HFFc6 (cell line): Measurements from ENCODE around the gene CEP120. TPM values are rescaled to one million over a fixed set of nuclear protein-coding genes. Genes with fewer than 3 reads are reported as not detected.

Experiments
- DNase-seq: peaks from one replicate; pipeline ENCODE4 v3.0.0-alpha.2; 2018
- H3K27ac Mint-ChIP-seq: 2 replicates; pipeline ENCODE4 v1.8.0; 2020; ENCODE audit warnings: mild to moderate bottlenecking, mixed read lengths
- H3K27me3 Mint-ChIP-seq: 2 replicates; pipeline ENCODE4 v1.8.0; 2021; ENCODE audit warnings: mild to moderate bottlenecking, moderate library complexity, mixed read lengths; ENCODE audit not compliant: insufficient read depth
- H3K36me3 Mint-ChIP-seq: 2 replicates; pipeline ENCODE4 v1.8.0; 2021; ENCODE audit warnings: low read depth, mixed read lengths
- H3K4me1 Mint-ChIP-seq: 2 replicates; pipeline ENCODE4 v1.8.0; 2020; ENCODE audit warnings: low read depth, mixed read lengths
- H3K4me3 Mint-ChIP-seq: 2 replicates; pipeline ENCODE4 v1.8.0; 2020; ENCODE audit warnings: mild to moderate bottlenecking, moderate library complexity, mixed read lengths
- H3K9me3 Mint-ChIP-seq: 2 replicates; pipeline ENCODE4 v1.8.0; 2020; ENCODE audit warnings: mild to moderate bottlenecking, mixed read lengths
- total RNA-seq, 6 experiments: library from RNA; stranded (reverse); fragmentation: NEBNext Ultra II Directional; extraction: Animal tissue kit (Norgen Biotek cat#: 25700); gene quantifications; 2 replicates in 1 of 6; 3 replicates in 5 of 6; pipeline ENCODE4 v1.2.3, GENCODE V29; 2021
- TF ChIP-seq, protein P1 (sequence below): fragments of 200-600 bp; sonication (generic); IDR thresholded peaks from 2 replicates; pipeline ENCODE4 v1.5.0; 2021; ENCODE audit warnings: antibody characterized with exemption, mild to moderate bottlenecking

The CEP120 gene
- total RNA-seq, 6 experiments from 2014 or later = 10.0 to 14.7 (median 12.7) TPM

DNA sequence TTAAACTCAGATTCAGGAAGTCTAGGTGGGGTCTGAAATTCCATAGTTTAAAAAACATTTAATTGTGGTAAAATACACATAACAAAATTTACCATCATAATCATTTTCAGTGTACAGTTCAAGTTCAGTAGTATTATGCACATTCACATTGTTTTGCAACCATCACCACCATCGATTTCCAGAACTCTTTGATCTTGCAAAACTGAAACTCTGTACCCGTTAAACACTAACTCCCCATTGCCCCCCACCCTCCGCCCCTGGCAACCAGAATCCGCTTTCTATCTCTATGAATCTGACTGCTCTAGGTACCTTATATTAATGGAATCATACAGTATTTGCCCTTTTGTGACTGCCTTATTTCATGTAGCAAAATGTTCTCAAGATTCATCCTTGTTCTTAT lies 117.5 kb downstream of the CEP120 start:
- Mint-ChIP-seq H3K9me3 (no peaks in the 10 kb centered on the region), H3K4me3 (no peak overlapping the region), H3K36me3 (no peaks in the 10 kb centered on the region), H3K27me3 (peaks cover 6% of the 10 kb centered on the region), H3K4me1 (no peaks in the 10 kb centered on the region), H3K27ac (no peak overlapping the region)
- TF ChIP-seq, protein P1, sequence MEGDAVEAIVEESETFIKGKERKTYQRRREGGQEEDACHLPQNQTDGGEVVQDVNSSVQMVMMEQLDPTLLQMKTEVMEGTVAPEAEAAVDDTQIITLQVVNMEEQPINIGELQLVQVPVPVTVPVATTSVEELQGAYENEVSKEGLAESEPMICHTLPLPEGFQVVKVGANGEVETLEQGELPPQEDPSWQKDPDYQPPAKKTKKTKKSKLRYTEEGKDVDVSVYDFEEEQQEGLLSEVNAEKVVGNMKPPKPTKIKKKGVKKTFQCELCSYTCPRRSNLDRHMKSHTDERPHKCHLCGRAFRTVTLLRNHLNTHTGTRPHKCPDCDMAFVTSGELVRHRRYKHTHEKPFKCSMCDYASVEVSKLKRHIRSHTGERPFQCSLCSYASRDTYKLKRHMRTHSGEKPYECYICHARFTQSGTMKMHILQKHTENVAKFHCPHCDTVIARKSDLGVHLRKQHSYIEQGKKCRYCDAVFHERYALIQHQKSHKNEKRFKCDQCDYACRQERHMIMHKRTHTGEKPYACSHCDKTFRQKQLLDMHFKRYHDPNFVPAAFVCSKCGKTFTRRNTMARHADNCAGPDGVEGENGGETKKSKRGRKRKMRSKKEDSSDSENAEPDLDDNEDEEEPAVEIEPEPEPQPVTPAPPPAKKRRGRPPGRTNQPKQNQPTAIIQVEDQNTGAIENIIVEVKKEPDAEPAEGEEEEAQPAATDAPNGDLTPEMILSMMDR = no peak
- no peak for DNase-seq

DNA sequence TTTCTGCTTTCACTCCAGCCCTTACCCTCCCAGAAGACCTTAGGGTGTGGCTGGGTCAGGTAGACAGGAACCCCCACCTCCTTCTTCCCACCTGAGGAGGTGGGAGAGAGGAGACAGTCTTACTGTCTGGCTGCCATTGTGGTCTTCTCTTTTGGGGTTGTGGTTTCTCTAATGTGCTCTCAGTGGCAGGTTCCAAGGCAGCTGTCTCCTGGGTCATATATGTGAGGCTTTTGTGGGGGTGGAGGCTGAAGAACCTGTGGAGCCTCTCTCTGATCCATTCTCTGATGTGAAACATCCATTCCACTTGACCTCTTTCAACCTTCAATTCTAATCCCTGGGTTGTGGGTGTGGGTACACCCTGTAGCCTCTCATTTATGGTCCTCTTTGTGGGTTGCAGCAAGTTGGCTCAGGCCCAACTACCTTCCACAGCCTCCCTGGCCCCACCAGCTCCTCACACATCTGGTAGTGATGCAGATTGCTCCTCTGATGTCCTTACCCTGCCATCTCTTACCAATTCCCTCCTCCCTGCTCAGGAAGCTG lies 118.4 kb downstream of the CEP120 start:
- Mint-ChIP-seq H3K9me3 (no peaks in the 10 kb centered on the region), H3K36me3 (no peaks in the 10 kb centered on the region), H3K27ac (no peak overlapping the region), H3K4me3 (no peak overlapping the region), H3K27me3 (peaks cover 7% of the 10 kb centered on the region), H3K4me1 (no peaks in the 10 kb centered on the region)
- no peak for DNase-seq
- TF ChIP-seq, protein P1 = no peak

GRCh38 chr5:123303802-123304201 lies 119.4 kb downstream of the CEP120 start:
- no peak for DNase-seq
- TF ChIP-seq, protein P1 = no peak
- H3K4me3 Mint-ChIP-seq = no peak overlapping the region
- peaks cover 7% of the 10 kb centered on the region for H3K27me3 Mint-ChIP-seq
- no peaks in the 10 kb centered on the region for H3K36me3 Mint-ChIP-seq
- no peaks in the 10 kb centered on the region for H3K9me3 Mint-ChIP-seq
- H3K27ac Mint-ChIP-seq = no peak overlapping the region
- H3K4me1 Mint-ChIP-seq = no peaks in the 10 kb centered on the region

GRCh38 chr5:123300266-123300665 lies 122.9 kb downstream of the CEP120 start:
- DNase-seq = no peak
- peaks cover 3% of the 10 kb centered on the region; the same call in 1 of the 2 replicates for H3K9me3 Mint-ChIP-seq
- TF ChIP-seq, protein P1 = no peak
- no peaks in the 10 kb centered on the region for H3K36me3 Mint-ChIP-seq
- no peaks in the 10 kb centered on the region for H3K4me1 Mint-ChIP-seq
- H3K27me3 Mint-ChIP-seq = peaks cover 6% of the 10 kb centered on the region
- no peak overlapping the region for H3K27ac Mint-ChIP-seq
- H3K4me3 Mint-ChIP-seq = no peak overlapping the region

GRCh38 chr5:123299136-123299535 lies 124.1 kb downstream of the CEP120 start:
- Mint-ChIP-seq H3K27ac (no peak overlapping the region), H3K4me3 (no peak overlapping the region), H3K4me1 (no peaks in the 10 kb centered on the region), H3K36me3 (no peaks in the 10 kb centered on the region), H3K27me3 (peaks cover 3% of the 10 kb centered on the region; the same call in 1 of the 2 replicates), H3K9me3 (peaks cover 3% of the 10 kb centered on the region; the same call in 1 of the 2 replicates)
- DNase-seq = no peak
- TF ChIP-seq, protein P1 = no peak
